ENCODE results near the gene WASF2. TPM values are rescaled to one million over a fixed set of nuclear protein-coding genes. Genes with fewer than 3 reads are reported as not detected.
"Not testable (repeated sequence)": the region's sequence is repeated elsewhere in the genome, so short reads cannot be mapped to it uniquely, and the experiment has no call there.

WASF2 gene
- total RNA-seq, 4 donors from 2014 or later, result 74.7 to 107 (median 79.8) TPM

DNA sequence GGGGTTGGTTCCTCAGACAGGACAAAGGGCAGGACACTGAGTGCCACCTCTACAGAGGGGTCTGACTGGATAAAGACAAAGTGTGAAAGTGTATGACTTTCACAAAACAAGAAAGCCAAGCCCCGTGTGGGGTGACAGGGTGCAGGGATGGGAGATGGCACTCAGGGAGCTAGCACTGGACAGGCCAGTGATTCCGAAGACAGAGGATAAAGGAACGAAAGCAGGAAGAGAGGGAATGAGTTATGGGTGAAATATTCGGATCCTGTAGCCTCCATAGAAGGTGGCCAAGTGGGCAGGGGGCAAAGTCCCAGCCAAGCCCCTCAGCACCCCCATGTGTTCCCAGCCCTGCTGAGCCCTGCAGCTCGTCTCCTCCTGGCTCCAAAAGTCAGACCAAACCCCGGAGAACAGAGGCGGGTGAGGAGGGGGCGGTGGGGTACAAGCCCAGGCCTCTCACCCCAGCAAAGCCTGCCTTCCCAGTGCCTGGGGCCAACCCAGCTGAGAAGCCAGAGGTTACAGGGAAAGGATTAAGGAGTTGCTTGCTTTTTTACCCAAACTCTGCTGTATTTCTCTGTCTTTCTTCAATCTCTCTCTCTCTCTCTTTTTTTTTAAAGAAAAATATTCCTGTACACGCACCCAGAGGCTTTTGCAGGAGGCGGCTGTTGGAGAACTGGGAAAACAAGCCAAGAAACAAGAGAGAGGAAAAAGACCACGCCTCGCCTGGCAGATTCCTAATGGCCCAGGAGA lies 14.0 kb upstream of the WASF2 start:
- 18% methylated on average over 4 to 7 of the region's 12 CpGs for WGBS, 2 donors (ENCODE audit: low coverage in 1 of 2)
- no peak for TF ChIP-seq POLR2A (IDR thresholded peaks at IDR 0.05)
- no peak for TF ChIP-seq POLR2AphosphoS5 (IDR thresholded peaks at IDR 0.05)
- no peak for TF ChIP-seq EP300 (IDR thresholded peaks at IDR 0.05)
- TF ChIP-seq, protein P1, sequence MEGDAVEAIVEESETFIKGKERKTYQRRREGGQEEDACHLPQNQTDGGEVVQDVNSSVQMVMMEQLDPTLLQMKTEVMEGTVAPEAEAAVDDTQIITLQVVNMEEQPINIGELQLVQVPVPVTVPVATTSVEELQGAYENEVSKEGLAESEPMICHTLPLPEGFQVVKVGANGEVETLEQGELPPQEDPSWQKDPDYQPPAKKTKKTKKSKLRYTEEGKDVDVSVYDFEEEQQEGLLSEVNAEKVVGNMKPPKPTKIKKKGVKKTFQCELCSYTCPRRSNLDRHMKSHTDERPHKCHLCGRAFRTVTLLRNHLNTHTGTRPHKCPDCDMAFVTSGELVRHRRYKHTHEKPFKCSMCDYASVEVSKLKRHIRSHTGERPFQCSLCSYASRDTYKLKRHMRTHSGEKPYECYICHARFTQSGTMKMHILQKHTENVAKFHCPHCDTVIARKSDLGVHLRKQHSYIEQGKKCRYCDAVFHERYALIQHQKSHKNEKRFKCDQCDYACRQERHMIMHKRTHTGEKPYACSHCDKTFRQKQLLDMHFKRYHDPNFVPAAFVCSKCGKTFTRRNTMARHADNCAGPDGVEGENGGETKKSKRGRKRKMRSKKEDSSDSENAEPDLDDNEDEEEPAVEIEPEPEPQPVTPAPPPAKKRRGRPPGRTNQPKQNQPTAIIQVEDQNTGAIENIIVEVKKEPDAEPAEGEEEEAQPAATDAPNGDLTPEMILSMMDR (IDR thresholded peaks at IDR 0.05), result no peak
- ATAC-seq, result peak; percentile 3
- Histone ChIP-seq H3K9me3 (no peaks in the 10 kb centered on the region), H3K27me3 (no peaks in the 10 kb centered on the region), H3K4me3 (peak overlapping the region in 1 of 2 donors; percentile 29), H3K36me3 (no peaks in the 10 kb centered on the region), H3K4me1 (peaks cover 5 to 35% (median 22%) of the 10 kb centered on the region in 3 donors), H3K27ac (peak overlapping the region; percentile 82 to 95 (median 93))

DNA sequence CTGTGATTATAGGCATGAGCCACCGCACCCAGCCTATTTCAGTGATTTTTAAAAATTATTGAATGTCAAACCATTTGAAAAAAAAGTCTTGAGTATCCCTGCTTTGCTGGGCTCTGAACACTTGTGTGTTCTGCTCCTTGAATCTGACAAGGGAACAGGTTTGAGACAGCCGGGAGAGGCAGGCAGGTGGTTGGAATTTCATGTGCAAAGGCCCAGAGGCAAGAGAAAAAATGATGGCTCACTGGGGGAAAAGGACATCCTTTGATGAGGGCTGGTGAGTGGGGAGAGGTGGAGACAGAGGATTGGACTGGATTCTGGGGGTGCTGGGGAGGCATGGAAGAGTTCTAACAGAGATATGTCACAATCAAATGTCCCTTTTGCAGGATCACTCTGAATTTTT lies 13.1 kb upstream of the WASF2 start:
- Histone ChIP-seq H3K9me3 (no peaks in the 10 kb centered on the region), H3K4me3 (no peak overlapping the region), H3K4me1 (peaks cover 5 to 35% (median 22%) of the 10 kb centered on the region in 3 donors), H3K36me3 (no peaks in the 10 kb centered on the region), H3K27ac (peak overlapping the region in 3 of 4 donors; percentile 93 to 95 (median 93)), H3K27me3 (no peaks in the 10 kb centered on the region)
- ATAC-seq, result no peak
- no peak for TF ChIP-seq POLR2AphosphoS5 (IDR thresholded peaks at IDR 0.05)
- TF ChIP-seq, protein P1 (IDR thresholded peaks at IDR 0.05), result no peak
- TF ChIP-seq EP300 (IDR thresholded peaks at IDR 0.05), result no peak
- TF ChIP-seq POLR2A (IDR thresholded peaks at IDR 0.05), result no peak
- WGBS, 2 donors (ENCODE audit: low coverage in 1 of 2), result 100% methylated on average over 1 to 2 of the region's 2 CpGs

DNA sequence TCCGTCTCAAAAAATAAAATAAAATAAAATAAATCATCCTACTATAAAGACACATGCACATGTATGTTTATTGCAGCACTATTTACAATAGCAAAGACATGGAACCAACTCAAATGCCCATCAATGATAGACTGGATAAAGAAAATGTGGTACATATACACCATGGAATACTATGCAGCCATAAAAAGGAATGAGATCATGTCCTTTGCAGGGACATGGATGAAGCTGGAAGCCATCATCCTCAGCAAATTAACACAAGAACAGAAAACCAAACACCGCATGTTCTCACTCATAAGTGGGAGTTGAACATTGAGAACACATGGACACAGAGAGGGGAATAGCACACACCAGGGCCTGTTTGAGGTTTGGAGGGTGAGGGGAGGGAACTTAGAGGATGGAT lies 11.2 kb upstream of the WASF2 start:
- ATAC-seq, result not testable (repeated sequence)

GRCh38 chr1:27499142-27499541 lies 9.2 kb upstream of the WASF2 start:
- TF ChIP-seq POLR2A (IDR thresholded peaks at IDR 0.05), result no peak
- TF ChIP-seq EP300 (IDR thresholded peaks at IDR 0.05), result no peak
- TF ChIP-seq POLR2AphosphoS5 (IDR thresholded peaks at IDR 0.05), result no peak
- TF ChIP-seq, protein P1 (IDR thresholded peaks at IDR 0.05), result no peak
- Histone ChIP-seq H3K36me3 (no peaks in the 10 kb centered on the region), H3K27me3 (no peaks in the 10 kb centered on the region), H3K9me3 (no peaks in the 10 kb centered on the region), H3K4me3 (no peak overlapping the region), H3K27ac (no peak overlapping the region), H3K4me1 (peaks cover 4 to 34% (median 13%) of the 10 kb centered on the region in 3 donors)
- 100% methylated on average over 1 of the region's 2 CpGs; no CpG with 5 or more reads in 1 of the 2 donors for WGBS, 2 donors (ENCODE audit: low coverage in 1 of 2)
- no peak for ATAC-seq

More for the DNA sequence above, 11.2 kb upstream of the WASF2 start:
- not testable (repeated sequence) for H3K4me3 ChIP-seq, H3K9me3 ChIP-seq, H3K27me3 ChIP-seq, H3K36me3 ChIP-seq, H3K27ac ChIP-seq
- 93 to 100% methylated on average over 1 to 2 of the region's 2 CpGs for WGBS, 2 donors (ENCODE audit: low coverage in 1 of 2)
- H3K4me1 ChIP-seq, result peaks cover 5 to 50% (median 27%) of the 10 kb centered on the region in 3 donors

GRCh38 chr1:27496604-27497155 lies 6.7 kb upstream of the WASF2 start:
- H3K4me3 ChIP-seq, result peak overlapping the region in 1 of 2 donors; percentile 16
- ATAC-seq, result peak; percentile 59

More at GRCh38 chr1:27496604-27497155, 6.7 kb upstream of the WASF2 start:
- Histone ChIP-seq H3K4me1 (peaks cover 5 to 29% (median 16%) of the 10 kb centered on the region in 3 donors), H3K27ac (peak overlapping the region in 1 of 4 donors; percentile 2), H3K27me3 (no peaks in the 10 kb centered on the region), H3K9me3 (no peaks in the 10 kb centered on the region), H3K36me3 (no peaks in the 10 kb centered on the region)
- TF ChIP-seq POLR2AphosphoS5 (IDR thresholded peaks at IDR 0.05), result no peak
- no peak for TF ChIP-seq EP300 (IDR thresholded peaks at IDR 0.05)
- TF ChIP-seq, protein P1 (IDR thresholded peaks at IDR 0.05), result peak in 2 of 4 experiments; percentile 42 to 43
- no peak for TF ChIP-seq POLR2A (IDR thresholded peaks at IDR 0.05)
- WGBS, 2 donors (ENCODE audit: low coverage in 1 of 2), result 10 to 11% methylated on average over 2 to 5 of the region's 8 CpGs
